Endometrial microvascular endothelial cells (primary cell): ENCODE data around the gene GCC1. TPM values are rescaled to one million over a fixed set of nuclear protein-coding genes. Genes with fewer than 3 reads are reported as not detected.
"Not testable (repeated sequence)": the region's sequence is repeated elsewhere in the genome, so short reads cannot be mapped to it uniquely, and the experiment has no call there.

ENCODE experiments used
- in situ Hi-C: cut with HindIII; loops from 2 replicates; pipeline ENCODE4 v1.10.0; 2017; ENCODE audit warnings: low sequenced_read_pairs, low pct_unique_long_range_greater_than_20kb; ENCODE audit errors: inconsistent ontology term
- total RNA-seq: library from RNA; depleted of rRNA; stranded (reverse); fragments of >200 nt; gene quantifications from one replicate; pipeline ENCODE4 v1.2.3, GENCODE V29; 2015; ENCODE audit errors: inconsistent ontology term

The GCC1 gene
- total RNA-seq, 1 donor from 2014 or later: 13.8 TPM

DNA sequence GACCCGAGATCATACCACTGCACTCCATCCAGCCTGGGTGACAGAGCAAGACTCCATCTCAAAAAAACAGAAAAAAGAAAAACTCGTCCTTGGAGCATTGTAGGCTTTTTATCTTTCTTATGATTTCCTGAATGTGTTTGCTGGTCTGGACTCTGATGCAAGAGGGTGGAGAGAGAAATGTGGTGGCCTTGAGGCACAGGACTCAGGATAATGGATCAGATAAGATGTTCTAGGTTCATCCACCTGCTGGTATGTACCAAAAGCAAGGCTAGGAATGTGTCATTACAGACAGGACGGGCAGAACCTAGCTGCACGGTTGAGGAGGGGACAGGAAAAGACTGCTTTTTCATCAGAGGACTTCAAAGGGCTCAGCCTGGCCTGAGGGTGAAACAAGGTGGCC is 33.5 kb downstream of the GCC1 start:
- in situ Hi-C loops: no loop called here

DNA sequence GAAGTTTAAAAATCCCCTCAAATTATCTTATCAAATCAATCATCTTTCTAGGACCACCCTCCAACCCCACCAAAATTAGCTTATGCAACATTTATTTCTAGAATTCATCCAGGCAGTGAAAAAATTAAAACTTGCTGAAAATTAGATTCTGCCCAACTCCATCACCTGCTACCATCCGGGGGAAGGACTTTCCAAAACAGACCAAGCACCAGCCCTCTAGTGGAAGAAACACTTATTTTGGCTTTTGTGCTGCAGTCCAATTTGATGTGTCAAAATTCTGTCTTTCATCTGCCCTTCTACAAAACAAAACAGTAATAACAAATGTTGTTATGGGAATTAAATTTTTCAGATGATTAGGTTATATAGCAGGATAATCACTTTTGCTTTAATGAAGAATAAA is 35.1 kb downstream of the GCC1 start:
- in situ Hi-C loops: no loop called here

DNA sequence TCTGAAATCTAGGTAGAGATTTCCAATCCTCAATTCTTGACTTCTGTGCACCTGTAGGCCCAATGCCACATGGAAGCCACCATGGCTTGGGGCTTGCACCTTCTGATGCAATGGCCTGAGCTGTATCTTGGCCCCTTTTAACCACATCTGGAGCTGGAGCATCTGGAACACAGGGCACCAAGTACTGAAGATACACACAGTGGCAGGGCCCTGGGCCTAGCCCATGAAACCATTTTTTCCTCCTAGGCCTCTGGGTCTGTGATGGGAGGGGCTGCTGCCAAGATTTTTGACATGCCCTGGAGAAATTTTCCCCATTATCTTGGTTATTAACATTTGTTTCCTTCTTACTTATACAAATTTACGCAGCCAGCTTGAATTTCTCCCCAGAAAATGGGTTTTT is 39.1 kb downstream of the GCC1 start:
- in situ Hi-C loops: no loop called here

DNA sequence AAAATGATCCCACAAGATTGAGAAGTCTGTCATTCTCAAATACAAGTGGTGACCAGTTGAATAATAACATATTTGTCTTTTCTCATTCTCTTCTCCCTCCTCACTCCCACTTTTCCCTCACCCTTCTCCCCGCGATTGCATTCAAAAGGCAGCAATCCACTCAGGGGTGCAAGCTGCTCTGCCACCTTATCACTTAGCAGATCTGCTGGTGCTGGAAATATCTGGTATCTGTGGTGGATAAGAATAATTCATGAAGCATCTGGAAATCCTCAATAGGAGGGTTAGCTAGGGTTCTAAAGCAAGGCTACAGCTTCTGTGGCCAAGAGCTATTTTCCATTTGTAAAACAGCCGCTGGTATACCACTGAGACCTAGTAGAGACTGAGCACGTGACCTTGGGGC is 43.8 kb downstream of the GCC1 start:
- in situ Hi-C loops: no loop called here

DNA sequence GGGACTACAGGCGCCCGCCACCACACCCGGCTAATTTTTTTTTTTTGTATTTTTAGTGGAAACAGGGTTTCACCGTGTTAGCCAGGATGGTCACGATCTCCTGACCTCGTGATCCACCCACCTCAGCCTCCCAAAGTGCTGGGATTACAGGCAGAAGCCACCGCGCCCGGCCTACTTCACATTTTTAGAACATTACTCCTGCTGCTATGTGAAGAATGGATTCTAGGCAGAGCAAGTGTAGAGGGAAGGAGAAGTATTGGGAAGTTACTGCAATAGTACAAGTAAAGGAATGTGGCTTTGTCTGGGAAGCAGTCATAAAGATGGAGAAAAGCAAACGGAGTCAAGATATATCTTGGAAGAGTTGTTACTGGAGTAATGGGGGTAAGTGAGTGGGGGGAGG is 44.9 kb downstream of the GCC1 start:
- in situ Hi-C loops: not testable (repeated sequence)

DNA sequence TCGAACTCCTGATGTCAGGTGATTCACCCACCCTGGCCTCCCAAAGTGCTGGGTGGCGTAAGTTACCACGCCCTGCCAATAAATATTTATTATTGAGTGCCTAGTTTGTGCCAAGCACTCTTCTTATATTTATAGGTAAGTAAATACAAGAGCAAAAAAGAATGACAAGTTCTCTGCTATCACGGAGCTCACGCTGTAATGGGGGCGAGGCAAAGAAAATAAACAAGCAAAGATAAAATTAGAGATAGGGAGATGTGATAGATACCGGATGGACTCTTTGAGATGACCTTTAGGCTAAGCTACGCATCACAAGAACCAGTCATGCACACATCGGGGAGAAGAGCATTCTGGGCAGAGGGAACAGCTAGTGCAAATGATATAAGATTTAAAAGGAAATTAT is 46.3 kb downstream of the GCC1 start:
- in situ Hi-C loops: no loop called here

DNA sequence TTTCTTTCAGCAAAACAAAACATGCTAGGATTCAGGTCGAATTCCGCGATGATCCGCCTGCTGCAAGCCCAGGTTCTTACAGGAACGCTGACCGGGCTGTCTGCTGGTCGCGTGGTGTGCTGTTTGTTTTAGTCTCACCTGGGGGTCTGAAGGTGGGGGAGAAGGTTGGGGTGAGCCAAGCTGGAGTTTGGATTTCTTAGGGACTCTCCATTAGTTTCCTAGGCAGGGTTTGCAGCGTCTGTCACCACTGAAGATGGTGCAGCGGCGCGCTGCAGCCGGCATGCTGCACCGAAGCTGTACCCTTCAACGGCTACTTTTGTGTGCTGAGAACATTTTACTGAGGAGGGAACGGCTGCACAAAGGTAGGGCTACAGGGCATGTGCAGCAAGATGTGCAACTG is 48.7 kb downstream of the GCC1 start:
- in situ Hi-C loops: no loop called here

DNA sequence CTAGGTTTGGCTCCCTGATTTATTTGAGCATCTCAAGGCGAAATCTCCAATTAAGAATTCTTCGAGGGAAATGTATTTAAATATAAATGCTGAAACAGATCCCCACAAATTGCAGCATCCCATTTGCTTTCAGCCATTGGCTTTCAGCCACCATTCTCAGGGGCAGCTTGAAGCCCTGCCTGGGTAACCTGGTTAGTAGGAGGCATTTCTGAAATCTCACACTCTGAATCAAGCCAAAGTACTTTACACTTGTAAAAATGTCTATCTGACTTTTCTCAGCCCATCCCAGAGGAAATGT is 49.1 kb downstream of the GCC1 start:
- in situ Hi-C loops: no loop called here

DNA sequence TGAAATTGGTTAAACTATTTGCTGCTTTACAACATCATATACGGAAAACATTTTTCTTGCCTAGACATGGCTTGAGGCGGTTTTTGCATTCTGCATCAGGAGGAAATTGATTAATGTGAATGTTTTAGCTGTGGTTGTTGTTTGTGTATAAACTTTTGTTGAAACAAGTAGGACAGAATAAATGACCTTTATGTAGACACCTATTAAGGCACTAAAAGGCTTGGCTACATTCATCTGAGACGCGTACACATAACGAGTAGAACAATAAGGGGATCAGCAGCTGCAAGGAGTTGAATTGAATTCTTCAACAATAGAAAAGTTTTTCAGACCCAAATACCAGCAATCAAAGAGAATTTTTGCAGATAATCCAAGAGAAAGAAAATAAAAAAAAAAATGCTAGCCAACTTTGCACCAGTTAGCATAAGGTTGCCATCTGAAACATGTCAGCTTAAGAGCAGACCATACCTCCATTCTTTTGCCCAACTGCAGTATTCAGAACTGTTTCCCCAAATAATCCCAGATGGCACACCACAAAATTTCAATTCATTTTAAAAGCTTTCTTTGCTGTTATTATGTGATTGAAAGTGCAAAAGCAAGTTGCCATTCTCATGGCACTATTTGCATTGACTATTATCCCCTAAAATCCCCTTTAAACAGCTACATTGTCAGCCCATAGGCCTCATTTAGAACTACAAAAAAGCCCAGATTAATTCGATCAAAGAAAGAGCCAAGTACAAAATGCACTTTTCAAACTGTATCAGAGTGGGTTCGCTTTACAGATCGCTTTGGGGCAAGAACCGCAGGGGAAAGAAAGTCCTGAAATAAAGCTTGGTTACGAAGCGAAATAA is 49.6 kb downstream of the GCC1 start:
- in situ Hi-C loops: no loop called here

DNA sequence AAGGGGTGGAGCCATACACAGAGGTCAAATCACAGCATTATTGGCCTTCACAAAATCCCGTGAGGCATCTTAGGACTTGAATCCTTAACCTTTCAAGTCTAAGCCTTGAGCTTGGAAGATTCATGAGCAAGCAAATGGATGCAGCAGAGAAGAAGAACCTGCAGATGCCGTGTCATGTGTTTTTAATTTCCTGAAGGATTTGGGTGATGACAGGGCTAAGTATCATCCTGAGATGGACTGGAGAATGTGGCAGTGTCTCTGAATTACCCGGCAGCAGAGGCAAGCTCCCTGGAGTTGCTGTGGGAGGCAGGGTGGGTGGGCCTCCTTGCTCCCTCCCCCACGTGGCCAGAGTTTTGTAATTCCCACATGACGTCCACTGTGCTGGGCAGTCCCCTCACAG is 50.8 kb downstream of the GCC1 start:
- in situ Hi-C loops: no loop called here

DNA sequence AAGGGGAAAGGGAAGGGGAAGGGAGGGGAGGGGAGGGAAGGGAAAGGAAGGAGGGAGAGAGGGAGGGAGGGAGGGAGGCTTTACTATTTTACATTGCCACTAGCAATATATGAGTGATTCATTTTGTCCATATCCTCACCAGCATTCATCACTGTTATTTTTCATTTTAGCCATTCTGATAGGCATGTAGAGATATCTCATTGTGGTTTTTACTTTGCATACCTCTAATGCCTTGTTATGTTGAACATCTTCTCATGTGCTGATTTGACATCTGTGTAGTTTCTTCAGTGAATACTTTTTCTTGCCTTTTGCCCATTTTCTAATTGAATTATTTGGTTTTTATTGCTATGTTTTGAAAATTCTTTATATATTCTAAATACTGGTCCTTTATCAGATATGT is 52.7 kb downstream of the GCC1 start:
- in situ Hi-C loops: no loop called here

DNA sequence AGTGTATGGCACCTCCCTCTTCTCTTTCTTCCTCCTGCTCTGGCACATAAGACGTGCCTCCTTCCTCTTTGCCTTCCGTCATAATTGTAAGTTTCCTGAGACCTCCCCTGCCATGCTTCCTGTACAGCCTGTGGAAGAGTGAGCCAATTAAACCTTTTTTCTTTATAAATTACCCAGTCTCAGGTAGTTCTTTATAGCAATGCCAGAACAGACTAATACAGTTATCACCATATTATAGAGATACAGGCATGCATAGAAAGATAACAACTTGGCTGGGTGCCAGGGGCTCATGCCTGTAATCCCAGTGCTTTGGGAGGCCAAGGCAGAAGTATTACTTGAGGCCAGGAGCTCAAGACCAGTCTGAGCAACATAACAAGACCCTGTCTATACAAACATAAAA is 53.2 kb downstream of the GCC1 start:
- in situ Hi-C loops: no loop called here

Other genes starting within 250 kb of the GCC1 start
- gene ZNF800, start 192.9 kb downstream of the GCC1 start, total RNA-seq: 16.4 TPM
- gene ARF5, start 2.8 kb upstream of the GCC1 start, total RNA-seq: 218 TPM
- not detected for gene FSCN3, start 8.1 kb upstream of the GCC1 start, total RNA-seq
- gene PAX4, start 32.5 kb upstream of the GCC1 start, total RNA-seq: not detected
- gene SND1, start 66.6 kb upstream of the GCC1 start, total RNA-seq: 223 TPM